ENCODE data around the gene GABRA5.
"Not testable (repeated sequence)": the region's sequence is repeated elsewhere in the genome, so short reads cannot be mapped to it uniquely, and the experiment has no call there.

The GABRA5 gene

DNA sequence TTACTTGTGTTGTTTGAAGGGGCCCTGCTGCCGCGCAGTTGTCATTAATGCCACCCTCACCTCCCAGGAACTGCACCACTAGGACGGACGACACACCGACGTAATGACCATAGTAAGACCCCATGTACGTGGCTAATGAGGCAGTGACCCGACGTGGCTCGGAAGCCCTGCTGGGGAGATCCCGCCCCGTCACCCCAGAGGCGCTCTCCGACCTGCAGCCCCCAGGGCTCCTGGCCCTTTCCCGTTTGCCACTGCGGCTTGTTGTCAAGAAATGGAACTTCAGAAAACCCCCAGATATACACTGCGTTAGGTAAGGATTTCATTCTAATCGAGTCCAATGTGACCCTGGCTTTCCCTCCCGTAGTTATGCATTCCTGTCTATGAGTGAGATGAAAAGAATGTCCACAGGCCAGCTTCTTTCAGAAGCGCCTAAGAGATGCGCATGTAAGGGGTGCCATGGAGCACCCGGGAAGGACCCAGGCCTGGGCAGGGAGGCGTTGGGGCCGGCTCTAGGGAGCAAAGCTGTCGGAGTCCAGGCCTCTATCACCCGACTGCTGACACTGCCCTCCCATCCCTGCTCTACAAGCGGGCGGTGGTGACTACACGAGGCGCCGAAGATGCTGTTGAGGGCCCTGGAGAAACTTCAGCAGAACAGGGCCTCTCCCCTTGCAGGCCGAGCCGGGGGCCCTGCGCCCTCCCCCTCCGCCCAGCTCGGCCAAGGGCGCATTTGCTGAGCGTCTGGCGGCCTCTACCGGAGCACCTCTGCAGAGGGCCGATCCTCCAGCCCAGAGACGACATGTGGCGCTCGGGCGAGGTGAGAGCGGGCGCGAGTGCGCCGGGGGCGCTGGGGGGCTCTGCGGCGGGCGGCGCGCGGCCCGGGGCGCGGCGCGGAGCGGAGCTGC lies at the start of gene GABRA5:
Gene GABRA5 (plus strand): TSS at position 765 of the 902 bp plus-strand sequence. CDS start 2,187 bp downstream, outside the sequence.
- DNase-seq, result no peak

DNA sequence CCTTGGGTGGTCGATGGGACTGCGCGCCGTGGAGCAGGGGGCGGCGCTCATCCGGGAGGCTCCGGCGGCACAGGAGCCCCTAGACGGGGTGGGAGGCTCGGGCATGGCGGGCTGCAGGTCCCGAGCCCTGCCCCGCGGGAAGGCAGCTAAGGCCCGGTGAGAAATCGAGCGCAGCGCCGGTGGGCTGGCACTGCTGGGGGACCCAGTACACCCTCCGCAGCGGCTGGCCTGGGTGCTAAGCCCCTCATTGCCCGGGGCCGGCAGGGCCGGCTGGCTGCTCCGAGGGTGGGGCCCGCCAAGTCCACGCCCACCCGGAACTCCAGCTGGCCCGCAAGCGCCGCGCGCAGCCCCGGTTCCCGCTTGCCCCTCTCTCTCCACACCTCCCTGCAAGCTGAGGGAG lies 35.7 kb upstream of the GABRA5 start:
- DNase-seq, result not testable (repeated sequence)

DNA sequence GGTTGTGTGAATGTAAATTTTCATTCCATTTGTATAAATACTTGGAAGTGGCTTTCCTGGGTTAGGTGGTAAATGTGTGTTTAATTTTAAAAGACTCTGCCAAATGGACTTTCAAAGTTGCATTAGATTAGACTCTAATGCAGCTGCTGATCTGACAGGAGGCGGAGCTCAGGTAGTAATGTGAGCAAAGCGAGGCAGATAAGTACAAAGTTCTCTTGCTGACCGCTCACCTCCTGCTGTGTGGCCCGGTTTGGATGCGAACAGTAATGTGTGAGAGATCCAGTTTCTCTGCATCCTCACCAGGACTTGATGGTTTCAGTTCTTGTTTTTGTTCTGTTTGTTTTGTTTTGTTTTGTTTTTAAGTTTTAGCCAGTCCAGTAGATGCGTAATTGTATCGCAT lies 34.9 kb upstream of the GABRA5 start:
- no peak for DNase-seq

DNA sequence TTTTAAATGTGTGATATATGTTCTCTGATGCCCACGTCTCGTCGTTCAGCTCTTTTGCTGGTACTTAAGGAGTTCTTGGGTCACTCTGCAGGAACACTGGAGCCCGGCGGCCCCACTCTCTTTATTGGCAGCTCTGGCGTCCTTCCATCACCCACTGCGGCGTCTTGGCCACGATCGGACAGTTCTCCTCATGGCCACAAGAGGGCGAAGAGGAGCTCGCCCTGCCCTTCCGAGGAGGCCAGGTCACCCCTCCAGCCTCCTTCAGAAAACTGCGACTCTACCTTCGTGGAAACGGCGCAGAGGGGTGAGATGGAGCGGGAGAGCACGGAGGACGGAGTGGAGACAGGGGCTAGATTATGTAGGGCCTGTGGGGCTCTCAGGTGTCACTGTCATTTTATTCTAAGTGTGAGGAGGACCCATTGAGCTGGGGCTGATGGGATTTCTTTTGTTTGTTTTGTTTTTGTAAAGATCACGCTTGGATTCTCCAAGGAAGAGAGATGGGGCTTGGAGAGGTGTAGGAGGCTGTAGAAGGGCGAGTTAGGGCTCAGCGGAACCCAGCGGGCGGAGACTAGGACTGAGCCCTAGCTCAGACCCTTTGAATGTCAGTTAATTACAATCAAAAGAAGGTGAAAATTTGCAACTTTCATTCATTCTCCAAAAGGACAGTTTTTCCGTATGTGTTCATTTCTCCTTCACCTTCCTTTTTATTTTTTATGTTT lies 28.0 kb upstream of the GABRA5 start:
- peak; percentile 39 for DNase-seq

DNA sequence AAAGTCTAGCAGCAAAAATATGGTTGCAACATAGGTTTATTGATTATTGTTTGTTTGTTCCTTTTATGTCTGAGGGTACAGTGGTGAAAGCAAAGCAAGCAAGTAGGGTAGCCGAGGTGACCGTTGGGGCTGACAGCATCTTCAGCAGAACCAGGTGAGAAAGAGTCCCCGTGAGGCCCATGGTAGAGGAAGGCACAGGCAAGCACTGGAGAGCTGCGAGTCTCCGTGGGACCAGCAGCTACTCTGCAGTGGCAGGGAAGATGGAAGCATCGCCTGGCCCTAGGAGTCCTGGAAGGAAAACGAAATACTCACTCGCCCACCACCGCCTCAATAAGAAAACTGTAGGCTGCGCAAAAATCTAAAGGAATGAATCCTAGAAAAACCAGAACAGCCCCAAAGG lies 25.3 kb upstream of the GABRA5 start:
- no peak for DNase-seq

DNA sequence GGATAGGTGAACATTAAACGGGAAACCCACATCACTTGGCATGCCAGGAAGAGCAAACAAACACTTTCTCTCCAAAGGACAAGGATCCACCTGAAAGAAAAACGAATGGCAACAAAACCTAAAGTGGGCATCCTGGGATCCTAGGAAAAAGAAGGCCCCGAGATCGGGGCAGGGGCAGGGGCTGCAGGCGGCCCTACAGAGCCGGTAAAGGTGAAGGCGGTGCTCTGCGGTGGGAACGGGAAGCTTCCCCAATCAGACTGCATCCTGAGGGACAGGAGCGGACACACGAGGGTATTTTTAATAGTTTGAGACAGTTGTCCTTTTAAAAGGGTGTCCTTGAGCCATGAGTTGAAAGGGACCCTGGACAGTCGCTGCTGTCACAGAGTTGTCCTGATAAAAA lies 24.9 kb upstream of the GABRA5 start:
- no peak for DNase-seq

DNA sequence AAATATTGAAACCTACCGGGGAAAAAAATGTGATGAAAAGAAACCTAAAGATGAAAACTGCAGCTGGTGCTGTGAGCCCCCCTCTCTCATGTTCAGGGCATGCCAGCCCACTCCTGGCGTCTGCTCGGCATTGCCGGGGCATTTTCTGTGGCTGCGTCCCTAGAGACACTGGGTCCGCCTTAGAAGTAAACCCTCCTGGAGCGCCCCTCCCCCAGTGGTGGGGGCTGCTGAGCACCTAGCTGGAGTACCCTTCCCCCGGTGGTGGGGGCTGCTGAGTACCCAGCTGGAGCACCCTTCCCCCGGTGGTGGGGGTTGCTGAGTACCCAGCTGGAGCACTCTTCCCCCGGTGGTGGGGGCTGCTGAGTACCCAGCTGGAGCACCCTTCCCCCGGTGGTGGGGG lies 24.5 kb upstream of the GABRA5 start:
- DNase-seq, result no peak

DNA sequence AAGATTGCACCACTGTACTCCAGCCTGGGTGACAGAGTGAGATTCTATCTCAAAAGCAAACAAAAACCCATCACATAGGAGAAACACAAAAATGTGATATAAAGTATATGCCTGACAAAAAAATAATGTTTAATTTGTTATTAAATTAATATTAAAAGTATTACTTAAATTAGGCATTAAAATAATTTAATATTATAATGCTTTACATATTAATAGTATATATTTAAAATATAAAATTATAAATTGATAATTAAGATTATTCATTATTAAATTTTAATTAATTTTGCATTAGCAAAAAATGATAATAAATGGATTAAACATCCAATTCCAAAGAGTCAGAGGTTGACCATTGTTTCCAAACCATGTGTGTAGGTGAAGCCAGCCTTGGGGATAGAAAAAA lies 22.0 kb upstream of the GABRA5 start:
- no peak for DNase-seq

DNA sequence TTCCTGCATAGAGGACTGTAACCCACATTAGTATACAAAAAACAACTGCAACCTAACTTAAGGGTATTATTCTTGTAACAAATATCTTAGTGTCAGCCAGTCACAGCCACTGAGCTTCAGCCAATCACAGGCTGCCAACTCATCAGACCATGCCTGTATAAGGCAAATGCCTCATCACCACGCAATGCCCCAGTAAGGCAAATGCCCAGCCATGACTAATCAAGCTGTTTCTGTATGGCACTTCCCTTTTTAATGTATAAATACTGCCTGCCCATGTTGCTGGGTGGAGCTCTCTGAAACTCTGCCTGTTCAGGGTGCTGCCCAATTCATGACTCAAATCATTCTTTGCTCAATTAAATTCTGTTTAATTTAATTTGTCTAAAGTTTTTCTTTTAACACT lies 18.4 kb upstream of the GABRA5 start:
- DNase-seq, result no peak

DNA sequence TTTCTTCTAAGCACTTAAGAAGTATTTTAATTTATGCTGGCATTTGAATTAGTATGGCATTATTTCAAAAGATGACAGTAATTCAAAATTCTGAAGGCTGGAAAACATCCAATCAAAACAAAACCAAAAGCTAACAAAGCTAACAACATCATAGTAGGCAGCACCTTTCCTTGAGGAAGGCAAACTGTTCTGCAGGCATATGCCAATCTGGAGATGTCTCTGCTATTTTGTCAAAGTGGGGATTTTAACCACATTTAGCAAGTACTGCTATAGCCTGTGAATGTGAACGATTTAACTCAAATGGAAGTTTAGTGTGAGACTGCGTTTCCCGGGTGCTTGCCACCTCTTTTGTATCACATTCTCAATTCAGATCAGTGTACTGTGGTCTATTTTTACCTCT lies 16.7 kb upstream of the GABRA5 start:
- no peak for DNase-seq

DNA sequence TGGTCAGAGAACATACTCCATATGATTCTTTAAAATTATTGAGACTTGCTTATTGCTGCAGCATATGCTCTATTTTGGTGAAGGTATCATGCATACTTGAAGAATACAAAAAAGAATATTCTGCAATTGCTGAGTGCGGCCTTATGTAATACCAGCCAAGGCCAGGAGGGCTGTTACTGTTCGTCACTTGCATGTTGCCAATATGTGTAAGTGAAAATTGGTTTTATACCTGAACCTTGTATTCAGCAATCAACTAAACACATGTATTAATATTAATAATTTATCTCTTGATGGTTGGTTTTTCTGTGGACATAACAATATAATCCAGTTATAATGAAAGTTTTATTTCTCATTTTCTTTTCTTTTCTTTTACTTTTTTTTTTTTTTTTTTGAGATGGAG lies 13.9 kb upstream of the GABRA5 start:
- no peak for DNase-seq

DNA sequence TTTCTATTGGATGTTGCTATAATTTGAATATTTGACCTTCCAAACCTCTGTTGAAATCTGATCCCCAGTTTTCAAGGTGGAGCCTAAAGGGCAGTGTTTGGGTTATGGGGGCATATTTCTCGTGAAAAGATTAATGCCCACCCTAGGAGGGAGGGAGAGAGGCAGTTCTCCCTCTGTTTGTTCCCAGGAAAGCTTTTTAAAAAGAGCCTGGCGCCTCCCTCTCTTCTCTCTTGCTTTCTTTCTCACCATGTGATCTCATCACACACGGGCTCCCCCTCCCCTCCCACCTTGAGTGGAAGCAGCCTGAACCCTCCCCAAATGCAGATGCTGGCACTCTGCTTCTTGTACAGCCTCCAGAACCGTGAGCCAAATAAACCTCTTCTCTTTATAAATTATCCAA lies 12.4 kb upstream of the GABRA5 start:
- no peak for DNase-seq

DNA sequence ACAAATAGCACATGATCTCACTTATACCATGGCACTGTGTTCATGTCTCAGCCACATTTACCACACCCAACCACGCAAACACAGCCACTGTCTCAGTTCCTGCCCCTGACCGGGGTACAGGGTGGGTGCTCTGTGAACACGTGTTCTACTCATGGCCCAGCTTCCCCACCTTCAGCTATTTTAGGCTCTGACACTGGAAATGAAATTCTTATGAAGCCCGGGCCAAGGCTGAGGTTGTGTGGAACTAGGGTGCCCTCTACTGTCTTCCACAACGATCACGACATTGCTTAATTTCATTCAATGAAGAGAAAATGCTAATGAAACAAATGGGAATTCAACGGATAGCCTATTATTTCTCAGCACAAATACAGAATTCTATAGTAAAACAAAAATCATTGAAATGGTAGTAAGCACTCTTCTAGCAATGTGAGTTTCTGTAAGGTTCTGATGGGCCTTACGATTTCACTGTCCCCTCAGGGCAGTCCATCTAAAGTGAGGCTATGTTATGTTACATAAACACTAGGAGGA lies 2.1 kb upstream of the GABRA5 start:
- no peak for DNase-seq

DNA sequence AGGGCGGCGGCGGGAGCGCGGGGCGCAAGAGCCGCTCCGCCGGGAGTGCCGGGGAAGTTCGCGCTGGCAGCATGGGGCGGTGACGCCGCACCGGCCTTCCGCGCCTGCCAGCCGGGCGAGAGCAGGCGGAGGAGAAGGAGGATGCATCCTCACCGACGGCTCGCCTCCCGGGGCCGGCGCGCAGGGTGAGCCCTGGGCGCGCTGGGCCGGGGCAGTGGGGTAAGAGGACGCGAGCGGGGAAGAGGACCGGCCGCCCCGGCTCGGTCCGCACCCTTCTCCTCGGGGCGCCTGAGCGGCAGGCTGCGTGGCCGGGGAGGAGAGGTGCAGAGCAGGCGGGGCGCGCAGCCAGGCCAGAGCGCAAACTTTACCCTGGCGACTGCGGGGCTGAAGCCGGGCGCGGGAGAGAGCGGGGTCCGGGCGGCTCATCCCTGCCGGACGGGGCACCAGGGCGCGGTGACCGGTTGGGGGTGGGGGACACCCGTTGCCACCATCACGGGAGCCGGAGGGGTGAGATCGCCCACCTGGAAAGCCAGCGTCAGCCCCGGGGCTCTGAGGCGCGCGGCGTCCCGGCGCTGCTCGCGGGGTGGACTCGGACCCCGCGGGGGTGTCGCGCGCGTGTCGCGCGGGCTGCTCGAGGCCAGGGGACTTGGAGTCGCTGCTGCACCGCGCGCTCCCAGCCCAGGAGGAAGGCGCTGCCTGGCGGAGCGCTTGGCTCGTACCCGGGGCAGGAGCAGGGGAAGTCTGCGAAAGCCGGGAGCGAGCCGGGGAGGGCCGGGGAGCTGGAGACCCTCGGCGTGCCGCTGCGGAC lies 542 bp downstream of the GABRA5 start:
- DNase-seq, result no peak

DNA sequence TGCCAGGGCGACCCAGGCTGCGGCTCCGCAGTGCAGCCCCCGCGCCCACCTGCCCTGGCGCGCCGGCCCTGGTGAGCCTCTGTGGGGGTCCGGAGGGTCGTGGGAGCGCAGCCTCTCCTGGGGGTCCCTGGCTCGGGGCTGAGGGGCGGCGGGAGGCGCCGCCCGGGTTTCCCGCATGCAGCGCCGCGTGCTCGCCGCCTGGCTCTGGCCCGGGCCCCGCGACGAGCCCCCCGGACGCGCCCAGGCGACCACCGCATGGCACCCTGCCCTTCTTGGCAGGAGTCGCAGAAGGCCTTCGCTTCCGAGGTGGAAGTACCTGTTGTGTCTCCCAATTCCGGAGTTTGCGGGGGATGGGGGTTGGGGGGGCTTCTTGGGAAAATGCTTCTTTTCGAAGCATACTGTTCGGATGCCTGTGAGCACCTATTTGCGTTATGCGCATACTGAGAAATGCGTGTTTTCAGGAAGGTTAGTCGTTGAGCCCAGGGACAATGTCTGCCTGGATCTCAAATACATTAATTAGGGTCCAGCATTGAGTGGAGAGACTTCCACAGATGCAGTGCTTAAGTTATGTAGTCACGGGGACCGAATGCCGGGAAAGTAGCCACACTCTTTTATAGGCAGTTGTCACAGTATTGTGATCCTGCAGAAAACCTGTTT lies 1.3 kb downstream of the GABRA5 start:
- no peak for DNase-seq

DNA sequence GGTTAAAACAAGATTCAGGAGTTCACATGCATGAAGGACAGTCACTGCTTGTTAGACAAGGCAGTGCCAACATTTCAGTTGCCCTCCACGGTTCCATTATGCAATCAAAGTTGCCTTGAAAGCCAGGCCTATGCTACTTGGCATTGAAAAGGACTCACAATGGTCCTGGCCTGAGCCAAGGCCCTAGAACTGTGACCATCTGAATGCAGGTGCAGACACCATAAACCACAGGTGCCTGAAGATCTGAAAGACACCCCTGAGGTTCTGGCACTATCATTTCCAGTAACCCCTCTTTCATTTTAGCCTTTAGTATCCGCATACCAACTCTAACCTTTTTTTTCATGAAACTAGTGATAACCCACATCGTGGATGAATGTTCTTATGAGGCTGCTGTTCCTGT lies 2.8 kb downstream of the GABRA5 start:
- DNase-seq, result no peak

DNA sequence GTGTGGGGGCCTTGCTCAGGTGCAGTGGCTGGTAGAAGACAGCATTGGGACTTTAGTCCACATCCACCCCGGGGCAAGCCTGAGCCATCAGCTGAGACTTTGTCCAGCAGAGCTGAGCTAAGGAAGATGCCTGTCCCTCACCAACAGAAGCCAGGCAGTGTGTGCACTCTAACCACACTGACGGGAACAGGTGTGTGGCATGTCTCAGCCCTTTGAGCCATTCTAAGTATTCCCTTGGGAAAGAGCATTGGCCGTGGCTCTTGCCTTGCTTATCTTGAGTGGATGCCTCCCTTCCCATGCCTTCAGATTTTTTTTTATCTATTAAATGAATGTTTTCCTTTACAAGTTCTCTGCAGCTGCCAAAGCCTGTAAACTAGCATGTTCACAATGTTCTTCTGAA lies 3.5 kb downstream of the GABRA5 start:
- DNase-seq, result no peak

DNA sequence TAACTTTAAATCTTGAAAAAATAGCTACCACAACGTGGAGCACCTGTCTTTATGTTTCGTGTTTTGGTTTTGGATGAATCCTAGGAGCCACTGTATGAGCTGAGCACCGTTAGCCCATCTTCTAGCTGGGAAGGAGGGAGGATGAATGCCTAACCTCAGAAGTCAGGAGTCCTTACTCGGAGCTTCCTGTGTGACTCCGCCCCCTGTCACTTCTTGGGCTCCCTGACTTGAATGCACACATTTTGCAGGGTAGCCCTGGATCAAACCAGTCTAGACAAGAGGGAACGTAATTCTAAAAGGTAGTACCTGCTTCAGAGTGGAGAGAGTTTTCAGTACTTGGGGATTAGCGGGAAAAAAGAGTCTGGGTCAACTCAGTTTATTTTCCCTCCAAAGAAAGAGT lies 5.3 kb downstream of the GABRA5 start:
- DNase-seq, result no peak

DNA sequence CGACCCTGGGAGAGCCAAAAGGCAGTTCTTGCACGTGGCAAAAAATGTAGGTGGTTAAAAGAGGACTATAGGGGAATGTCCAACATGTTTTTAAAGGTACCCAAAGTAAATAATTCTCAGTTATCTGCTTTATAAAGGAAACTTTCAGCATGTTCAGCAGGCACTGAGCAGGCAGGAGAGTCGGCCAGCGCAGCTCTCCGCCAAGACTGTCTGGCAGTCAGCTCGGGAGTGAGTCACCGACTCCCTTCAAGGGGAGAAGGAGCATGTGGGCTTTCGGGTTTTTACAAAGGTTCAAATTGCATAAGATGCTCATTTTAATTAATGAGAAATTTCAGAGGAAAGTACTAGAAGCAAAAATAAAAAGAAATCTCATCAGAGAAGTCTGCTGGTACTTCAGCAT lies 7.0 kb downstream of the GABRA5 start:
- DNase-seq, result no peak

DNA sequence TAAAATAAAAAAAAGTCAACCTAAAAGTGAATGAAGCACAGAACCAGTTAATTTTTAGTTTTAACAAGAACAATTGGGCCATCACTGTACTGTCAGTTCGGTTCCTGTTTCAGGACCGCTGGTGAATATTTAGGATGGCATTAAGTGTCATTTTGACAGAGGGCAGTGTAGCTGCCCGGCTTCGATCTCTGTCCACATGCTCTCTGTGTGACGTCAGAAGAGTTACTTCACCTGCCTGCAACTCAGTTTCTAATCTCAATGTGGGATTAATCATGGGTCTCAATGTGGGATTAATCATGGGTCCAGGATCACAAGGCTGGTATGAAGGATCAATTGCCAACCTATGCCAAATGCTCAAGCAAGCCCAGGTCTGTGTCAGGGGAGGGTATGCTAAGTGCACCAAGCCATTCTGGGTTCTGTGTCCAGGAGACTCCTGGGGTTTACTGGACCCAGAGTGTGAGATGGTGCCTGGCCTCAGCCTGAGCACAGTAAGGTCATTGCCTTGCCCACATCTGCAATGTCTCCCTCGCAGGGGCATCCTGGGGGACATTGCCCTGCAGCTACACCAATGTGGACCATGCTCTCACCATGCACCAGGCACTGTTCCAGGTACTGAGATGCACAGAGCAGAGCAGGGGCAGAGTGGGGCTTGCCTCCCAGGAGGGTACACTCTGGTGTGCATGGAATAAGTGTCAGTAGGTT lies 8.1 kb downstream of the GABRA5 start:
- DNase-seq, result no peak

DNA sequence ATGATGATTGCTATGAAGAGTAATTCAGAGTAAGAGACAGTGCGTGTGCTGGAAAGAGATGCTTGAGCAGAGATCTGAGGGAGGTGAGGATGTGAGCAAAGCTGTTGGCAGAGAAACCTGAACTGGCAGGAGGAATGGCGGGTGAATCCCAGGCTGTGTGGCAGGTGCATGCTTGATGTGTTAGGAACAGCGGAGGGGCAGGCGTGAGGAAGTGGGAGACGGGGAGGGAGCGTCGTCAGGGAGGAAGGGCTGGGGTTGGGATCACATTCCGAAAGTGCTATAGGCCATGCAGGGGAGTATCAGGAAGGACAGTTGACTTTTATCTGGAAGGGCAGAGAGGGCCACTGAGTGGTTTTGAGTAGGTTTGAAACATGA lies 8.6 kb downstream of the GABRA5 start:
- DNase-seq, result no peak

DNA sequence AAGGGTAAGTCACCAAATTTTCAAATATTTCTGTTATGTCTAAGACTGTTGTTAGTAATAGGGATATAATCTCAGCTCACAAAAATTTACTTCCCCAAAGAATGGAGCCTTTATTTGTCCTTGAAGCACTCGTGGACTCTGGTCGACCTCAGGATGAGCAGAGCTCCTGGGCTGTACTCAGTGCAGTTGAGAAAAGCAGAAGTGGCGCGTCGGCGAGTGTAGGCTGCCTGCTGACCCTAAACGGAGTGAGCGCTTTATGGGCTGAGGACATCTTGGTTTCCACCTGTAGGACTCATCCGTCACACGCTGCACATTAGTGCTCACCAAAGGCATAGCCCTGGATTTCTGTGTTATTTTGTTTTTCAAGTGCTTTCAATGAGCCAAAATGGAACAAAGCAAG lies 11.0 kb downstream of the GABRA5 start:
- DNase-seq, result no peak
